GM12873 (cell line): ENCODE data around the gene CCK.

Experiments
- CTCF ChIP-seq: IDR thresholded peaks from 2 replicates; pipeline ENCODE4 v1.5.1; 2012; ENCODE audit warnings: low read depth, mild to moderate bottlenecking, moderate library complexity, low read length, control low read depth; ENCODE audit not compliant: insufficient read depth; ENCODE audit errors: missing control alignments

Gene CCK

DNA sequence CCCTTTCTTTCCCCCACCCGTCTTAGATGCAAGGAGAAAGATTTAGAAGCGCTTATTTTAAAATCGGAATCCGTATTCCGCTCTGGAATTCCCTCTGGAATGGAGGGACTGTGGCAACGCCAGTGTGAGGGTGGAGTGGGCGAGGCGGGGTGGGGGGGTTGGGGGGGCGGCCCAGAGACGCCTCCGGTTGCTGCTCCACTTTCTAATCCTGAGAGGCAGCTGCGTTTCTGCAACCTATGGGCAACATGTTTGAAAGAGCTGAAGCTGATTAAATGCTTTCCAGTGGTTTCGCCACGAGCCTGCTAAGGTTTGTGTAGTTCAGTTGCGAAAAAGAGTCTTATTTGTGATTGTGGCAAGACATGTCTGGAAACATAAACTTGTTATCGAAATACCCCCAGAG is at the start of gene CCK:
CCK (minus strand) TSS at position 101 of the 400 bp plus-strand sequence. CDS start 2,555 bp downstream, outside the sequence.
- TF ChIP-seq CTCF = no peak

- TF ChIP-seq CTCF = no peak
Observed at GRCh38 chr3:42314411-42314810, 48.4 kb upstream of the CCK start.

DNA sequence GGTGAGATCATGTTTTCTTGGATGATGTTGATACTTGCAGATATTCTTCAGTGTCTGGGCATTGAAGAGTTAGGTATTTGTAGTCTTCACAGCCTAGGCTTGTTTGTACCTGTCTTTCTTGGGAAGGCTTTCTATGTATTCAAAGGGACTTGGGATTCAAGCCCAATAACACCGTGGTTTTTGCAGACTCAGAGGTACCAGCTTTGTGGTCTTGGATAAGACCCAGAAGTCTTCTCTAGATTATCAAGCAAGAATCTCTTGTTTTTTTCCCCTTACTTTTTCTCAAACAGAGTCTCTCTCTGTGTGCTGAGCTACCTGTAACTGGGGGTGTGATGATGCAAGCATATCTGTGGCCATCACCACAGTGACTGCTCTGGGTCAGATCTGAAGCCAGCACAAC is 42.7 kb upstream of the CCK start:
- TF ChIP-seq CTCF = no peak

GRCh38 chr3:42306499-42306898 is 40.5 kb upstream of the CCK start:
- no peak for TF ChIP-seq CTCF

DNA sequence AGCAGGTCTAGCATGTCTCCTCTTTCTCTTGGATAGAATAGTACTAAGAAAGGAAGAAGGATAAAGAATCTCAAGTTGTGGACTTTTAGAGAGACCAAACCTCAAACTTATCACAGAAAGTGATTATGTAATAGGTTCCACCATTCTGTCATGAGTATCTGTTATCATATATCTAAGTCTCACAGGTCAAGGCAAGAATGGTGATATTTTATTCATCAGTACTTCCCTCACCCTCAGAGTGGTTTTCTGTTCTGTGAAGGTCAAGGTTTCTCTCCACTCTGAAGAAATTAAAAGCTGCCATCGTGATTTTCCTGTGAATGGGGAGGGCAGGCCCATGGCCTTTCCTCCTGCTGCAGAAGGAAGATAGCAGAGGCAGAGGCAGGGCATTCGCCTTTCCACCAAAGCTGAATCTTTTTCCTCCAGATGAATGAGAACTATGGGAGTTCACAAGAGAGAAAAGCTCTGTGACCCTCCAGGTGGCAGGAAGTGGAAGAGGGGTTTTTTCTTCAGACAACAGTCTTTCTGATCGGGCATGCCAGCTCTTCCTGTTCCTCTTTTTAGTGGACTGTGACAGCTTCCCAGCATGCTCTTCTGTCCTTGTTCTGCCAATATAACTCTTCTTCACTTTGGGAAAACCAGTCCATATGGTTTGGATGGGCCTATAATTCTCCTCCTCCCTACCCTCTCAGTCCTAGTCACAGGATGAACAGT is 37.1 kb upstream of the CCK start:
- TF ChIP-seq CTCF = no peak

- TF ChIP-seq CTCF = no peak
Observed at GRCh38 chr3:42301446-42302175, 35.6 kb upstream of the CCK start.

- no peak for TF ChIP-seq CTCF
Observed at GRCh38 chr3:42300778-42301177, 34.8 kb upstream of the CCK start.
